HEK293T (cell line): Measurements from ENCODE around the gene TMTC1.

Experiments used
- ARNT ChIP-seq: fragments of 450-650 bp; IDR thresholded peaks from 2 replicates; pipeline ENCODE4 v1.6.1; 2017; ENCODE audit warnings: mild to moderate bottlenecking
- BHLHE40 ChIP-seq: fragments of 450-650 bp; IDR thresholded peaks from 2 replicates; pipeline ENCODE4 v1.6.1; 2016; ENCODE audit warnings: mild to moderate bottlenecking, moderate library complexity, borderline replicate concordance
- CTBP1 ChIP-seq: fragments of 450-650 bp; IDR thresholded peaks from 2 replicates; pipeline ENCODE4 v1.6.1; 2016; ENCODE audit warnings: borderline replicate concordance
- ELF4 ChIP-seq: fragments of 450-650 bp; IDR thresholded peaks from 2 replicates; pipeline ENCODE4 v1.6.1; 2017; ENCODE audit warnings: antibody characterized with exemption
- FOXA1 ChIP-seq: fragments of 450-650 bp; IDR thresholded peaks from 2 replicates; pipeline ENCODE4 v1.6.1; 2016; ENCODE audit warnings: mild to moderate bottlenecking
- FOXM1 ChIP-seq: fragments of 450-650 bp; IDR thresholded peaks from 2 replicates; pipeline ENCODE4 v1.6.1; 2017; ENCODE audit warnings: mild to moderate bottlenecking, borderline replicate concordance
- HDGF ChIP-seq: fragments of 450-650 bp; IDR thresholded peaks from 2 replicates; pipeline ENCODE4 v1.6.1; 2017; ENCODE audit warnings: antibody characterized with exemption, borderline replicate concordance
- NFRKB ChIP-seq: fragments of 450-650 bp; IDR thresholded peaks from 2 replicates; pipeline ENCODE4 v1.6.1; 2016; ENCODE audit warnings: mild to moderate bottlenecking, moderate library complexity
- PKNOX1 ChIP-seq: fragments of 450-650 bp; IDR thresholded peaks from 2 replicates; pipeline ENCODE4 v1.6.1; 2016
- SP1 ChIP-seq: fragments of 450-650 bp; IDR thresholded peaks from 2 replicates; pipeline ENCODE4 v1.6.1; 2017
- SUZ12 ChIP-seq: fragments of 450-650 bp; IDR thresholded peaks from 2 replicates; pipeline ENCODE4 v1.6.1; 2016; ENCODE audit warnings: mild to moderate bottlenecking
- TARDBP ChIP-seq: fragments of 450-650 bp; IDR thresholded peaks from 2 replicates; pipeline ENCODE4 v1.6.1; 2016
- ZNF384 ChIP-seq: fragments of 450-650 bp; IDR thresholded peaks from 2 replicates; pipeline ENCODE4 v1.6.1; 2016

DNA sequence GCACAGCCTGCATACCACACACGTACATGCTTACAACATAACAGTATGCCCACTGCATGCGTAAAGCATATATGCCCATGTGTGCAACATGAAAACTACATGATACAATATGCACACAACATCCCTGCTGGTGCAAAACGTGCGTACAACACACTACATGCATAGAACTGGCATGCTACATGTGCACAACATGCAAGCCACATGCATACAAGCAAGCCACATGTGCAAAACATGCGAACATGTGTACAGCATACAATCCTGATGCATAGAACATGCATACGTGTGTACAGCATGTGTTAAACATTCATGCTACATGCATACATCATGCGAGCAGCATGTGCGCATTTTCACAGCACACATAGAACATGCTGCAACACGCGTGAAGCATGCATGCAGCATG, 8.4 kb upstream of the TMTC1 start:
- TF ChIP-seq ELF4 (no peak), FOXM1 (no peak), ARNT (no peak), SP1 (no peak), PKNOX1 (no peak), NFRKB (no peak), ZNF384 (no peak), BHLHE40 (no peak), HDGF (no peak), FOXA1 (no peak), SUZ12 (no peak), TARDBP (no peak), CTBP1 (no peak)
